HG02884 (cell line): Measurements from ENCODE around the gene JAG1.

Experiments used
- ATAC-seq: cut with Tn5 transposase; IDR thresholded peaks from one replicate; pipeline ENCODE4 v1.9.1; 2021; ENCODE audit warnings: mild to moderate bottlenecking, moderate library complexity; ENCODE audit not compliant: unreplicated experiment

The JAG1 gene

GRCh38 chr20:10669843-10670446 lies 3.9 kb downstream of the JAG1 start:
- ATAC-seq = no peak

GRCh38 chr20:10668677-10669368 lies 5.0 kb downstream of the JAG1 start:
- no peak for ATAC-seq

DNA sequence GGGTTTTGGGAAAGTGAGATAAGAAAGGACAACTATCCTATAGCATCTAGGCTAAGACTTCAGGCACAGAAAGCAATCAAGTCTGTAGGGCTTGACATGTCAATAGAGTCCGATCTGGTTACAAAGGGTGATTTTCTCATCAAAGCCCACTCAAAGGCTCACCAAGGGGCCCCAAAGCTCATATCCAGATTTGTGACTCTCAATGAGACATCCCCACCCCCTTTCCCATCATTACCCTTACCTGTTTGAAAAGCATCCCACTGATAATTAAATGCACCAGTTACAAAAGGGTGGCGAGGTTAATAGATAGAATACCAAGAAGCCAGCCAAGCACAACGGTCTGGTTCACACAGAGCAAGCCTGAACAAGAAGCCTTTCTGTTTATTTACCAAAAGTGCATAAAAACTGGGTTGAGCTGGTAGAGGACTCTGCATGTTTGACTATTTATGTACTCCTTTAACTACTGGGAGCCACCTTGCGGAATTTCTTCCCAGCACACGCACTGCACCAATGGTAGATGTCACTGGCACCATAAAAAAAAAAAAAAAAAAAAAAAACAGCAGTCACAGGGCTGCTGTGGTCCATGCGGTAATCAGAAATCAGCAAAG lies 6.1 kb downstream of the JAG1 start:
- ATAC-seq = no peak

GRCh38 chr20:10667077-10667401 lies 6.8 kb downstream of the JAG1 start:
- no peak for ATAC-seq

DNA sequence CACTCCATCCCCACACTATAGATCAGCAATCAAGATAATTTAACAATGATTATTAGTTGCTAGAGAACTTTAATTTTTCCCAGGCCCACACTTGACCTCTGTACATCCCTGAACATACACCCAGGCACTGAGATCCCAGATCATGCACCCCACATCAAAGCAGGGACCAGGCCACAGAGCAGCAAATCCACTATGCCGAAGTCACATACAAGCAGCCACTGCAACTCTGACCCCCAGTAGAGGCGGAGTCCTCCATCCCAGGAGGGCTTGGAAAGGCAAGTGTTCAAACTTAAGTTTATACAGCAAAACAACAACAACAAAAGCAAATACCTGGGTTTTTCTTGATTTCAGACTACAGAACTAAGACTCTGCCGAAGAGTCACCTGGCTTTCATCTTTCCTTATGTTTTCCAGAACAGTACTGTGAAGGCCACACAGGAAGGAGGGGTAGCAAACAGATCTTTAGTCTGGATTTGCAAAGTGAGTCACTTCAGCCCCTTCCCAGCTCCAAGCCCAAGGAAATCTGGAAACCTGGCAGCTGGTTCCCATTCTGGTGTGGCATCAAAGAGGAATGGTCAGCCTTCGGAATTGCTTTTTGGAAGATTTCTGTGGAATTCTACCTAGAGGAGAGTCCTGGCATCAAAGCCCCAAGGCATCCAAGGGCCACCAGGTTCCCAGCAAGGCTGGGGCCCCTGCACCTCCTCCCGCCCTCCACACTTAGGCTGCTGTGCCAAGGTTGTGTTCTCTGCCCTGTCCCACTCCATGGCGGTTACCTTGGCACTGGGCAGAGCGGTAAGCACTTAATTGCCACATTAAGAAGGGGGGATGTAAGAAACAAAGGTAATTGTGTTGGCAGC lies 7.3 kb downstream of the JAG1 start:
- ATAC-seq = no peak

DNA sequence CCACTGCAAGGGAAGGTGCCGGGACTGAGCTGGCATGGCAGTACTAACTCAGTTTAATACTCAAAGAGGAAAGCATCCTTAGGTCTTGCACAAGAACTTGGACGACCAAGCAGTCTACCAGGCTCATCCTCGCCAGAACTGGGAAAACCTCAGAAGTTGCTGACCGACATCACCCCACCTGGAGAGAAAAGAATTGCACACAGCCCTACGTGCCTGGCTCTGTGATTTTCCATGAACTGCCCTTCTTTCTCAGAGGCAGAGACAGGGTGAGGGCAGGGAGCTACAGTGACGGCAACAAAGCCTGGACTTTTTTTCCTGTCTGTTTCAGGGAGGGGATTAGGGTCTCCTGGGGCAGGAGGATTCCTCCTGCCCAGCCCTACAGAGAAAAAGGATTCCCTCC lies 8.0 kb downstream of the JAG1 start:
- no peak for ATAC-seq

DNA sequence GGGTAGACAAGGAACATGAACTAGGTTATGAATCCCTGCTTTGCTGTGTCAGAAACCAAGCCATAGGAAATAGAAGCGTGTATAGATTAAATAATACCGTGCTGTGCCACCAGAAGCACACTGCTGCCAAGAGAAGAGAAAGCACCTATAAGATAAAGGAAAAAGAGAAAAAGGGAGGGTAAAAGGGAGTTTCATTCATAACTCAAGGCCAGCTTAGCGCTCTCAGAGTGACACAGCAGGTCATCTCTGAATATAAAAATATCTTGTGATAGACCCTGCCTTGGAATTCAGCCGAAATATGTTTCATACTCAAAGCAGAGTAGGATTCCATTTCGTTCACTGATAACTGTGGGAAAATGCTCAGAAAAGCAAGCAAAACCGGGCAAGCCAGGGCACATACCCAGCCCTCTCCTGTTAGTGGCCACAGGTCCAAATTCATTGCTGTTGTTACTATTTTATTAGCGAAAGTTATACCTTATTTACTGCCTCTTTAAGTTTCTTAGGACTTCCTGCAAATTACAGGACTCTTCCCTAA lies 8.7 kb downstream of the JAG1 start:
- ATAC-seq = no peak

DNA sequence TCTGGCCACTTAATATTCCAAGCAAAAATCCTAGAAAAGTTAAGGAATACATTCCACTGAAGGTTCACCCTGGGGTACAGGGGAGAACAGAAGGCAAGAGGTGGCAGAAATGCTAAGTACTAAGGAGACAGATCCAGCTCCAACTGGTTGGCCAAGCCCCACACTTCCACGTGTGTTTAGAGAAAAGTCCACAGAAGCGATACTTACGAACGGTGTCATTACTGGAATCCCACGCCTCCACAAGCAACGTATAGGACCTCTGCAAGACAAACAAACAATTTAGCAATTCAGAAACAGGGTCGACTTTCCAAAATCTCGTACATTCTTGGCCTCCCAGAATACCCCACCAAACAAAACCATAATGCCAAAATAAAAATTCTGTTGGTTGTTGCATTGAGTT lies 10.0 kb downstream of the JAG1 start:
- no peak for ATAC-seq

GRCh38 chr20:10662661-10663458 lies 10.9 kb downstream of the JAG1 start:
- no peak for ATAC-seq

DNA sequence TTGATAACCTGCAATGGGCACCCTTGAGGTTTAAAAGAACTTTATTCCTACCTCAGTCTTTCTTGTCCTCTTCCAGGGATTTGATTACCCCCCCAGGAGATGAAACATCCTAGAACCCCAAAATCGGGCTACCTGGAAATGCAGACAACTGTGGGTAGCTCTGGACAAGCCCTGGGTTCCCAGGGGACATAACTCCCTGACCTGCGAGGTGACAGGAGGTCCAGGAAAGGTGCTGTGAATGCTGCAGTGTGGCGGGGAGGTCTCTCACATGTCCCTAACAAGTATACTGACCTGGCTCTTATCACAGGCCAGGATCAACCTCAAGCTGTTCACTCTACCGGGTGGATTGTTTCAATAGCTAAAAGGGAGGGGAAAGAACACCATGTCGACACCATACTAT lies 11.6 kb downstream of the JAG1 start:
- ATAC-seq = no peak

- ATAC-seq = no peak
Measured at GRCh38 chr20:10661261-10661660, 12.5 kb downstream of the JAG1 start.

DNA sequence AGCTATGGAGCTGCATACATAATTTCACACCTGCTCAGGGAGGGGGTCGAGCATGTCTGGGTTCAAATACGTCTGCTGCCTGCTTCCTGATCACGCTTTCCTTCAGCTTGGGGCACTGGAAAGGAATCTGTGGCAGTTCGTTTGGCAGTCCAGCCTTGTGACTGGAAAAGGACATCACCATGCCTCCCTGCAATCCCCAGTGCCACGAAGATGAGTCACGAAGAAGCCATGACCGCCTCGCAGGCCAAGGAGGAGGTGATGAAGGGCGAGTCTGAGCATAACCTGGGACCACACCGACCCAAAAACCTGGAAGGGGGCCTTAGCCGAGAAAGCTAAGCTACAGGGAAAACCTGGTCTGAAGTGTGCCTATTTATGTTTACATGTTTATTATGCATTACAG lies 13.1 kb downstream of the JAG1 start:
- no peak for ATAC-seq

GRCh38 chr20:10659651-10660601 lies 13.9 kb downstream of the JAG1 start:
- no peak for ATAC-seq

DNA sequence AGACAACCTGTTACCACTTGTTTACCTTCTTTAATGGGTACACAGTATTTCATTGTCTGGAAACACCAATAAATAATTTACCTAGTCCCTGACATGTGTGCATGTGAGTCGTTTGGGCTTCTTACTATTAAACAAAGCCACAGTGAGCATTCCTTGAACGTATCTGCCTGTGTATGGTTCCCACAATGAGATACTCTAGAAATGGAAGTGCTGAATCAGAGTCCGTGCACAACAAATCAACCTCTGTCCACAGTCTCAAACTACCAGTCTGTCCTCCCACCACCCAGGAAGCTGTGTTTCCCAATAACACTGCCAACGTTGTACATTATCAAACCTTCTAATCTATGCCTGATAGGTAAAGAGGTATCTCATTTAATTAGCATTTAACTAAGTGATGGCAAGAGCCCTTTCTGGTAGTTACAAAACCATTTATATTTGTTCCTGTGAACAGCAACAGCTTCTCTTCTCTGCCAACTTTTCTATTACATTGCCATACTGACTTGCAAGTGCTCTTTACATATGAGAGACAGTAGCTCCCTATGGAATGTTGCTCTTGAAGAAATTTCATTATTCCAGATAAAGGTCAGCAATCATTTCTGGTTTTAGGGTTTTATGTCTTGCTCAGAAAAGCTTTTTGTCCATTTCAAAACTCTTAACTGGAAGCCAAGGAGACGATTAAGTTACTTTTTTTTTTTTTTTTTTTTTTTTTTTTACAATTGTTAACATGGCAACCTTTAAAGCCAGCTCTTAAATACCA lies 14.7 kb downstream of the JAG1 start:
- no peak for ATAC-seq

GRCh38 chr20:10658051-10658823 lies 15.6 kb downstream of the JAG1 start:
- ATAC-seq = no peak

GRCh38 chr20:10657453-10657852 lies 16.3 kb downstream of the JAG1 start:
- ATAC-seq = no peak

DNA sequence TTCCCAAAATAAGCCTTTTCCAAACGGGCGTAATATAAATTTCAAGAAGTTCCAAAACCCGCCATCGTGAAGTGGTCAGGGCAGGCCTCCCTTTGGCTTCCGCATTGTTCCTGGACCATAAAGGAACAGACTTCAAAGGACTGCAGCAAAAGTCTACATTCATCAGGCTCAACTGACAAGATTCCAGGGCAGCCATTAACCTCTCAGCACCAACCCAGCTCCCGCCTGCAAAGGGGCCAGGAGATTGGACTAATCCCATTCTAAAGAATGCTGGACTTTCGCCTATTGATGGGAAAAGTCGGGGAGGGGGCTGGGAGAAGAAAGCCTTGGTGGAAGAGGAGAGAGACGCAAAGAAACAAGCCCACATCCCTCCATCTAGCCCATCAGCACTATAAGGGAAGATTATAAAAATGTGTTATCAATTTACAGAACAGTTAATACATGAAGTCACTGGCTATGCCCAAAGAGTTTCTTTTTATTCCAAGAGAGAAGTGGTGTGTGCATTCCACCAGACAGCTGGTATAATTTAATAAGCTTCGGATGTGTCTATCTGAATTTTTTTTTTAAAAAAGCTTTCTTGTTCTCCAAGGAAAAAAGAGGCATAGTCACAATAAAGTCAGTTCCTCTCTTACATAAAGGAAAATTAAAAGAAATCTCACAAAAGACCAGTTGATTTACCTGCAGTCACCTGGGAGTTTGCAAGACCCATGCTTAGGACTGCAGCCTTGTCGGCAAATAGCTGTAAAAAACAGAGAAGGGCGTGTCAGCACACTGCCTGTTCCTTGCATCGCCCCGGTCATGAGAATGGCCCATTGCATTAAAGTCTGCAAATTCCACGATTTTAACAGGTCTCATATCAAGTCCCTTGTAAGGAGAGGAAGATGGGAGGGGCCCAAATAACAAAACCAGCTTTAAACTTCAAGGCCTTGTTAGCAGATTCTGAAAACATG lies 17.8 kb downstream of the JAG1 start:
- no peak for ATAC-seq
